ENCODE measurements around the gene ARHGAP15. TPM values are rescaled to one million over a fixed set of nuclear protein-coding genes. Genes with fewer than 3 reads are reported as not detected.

ARHGAP15 gene
- total and polyA plus RNA-seq, 2 experiments from 2014 or later = not detected

DNA sequence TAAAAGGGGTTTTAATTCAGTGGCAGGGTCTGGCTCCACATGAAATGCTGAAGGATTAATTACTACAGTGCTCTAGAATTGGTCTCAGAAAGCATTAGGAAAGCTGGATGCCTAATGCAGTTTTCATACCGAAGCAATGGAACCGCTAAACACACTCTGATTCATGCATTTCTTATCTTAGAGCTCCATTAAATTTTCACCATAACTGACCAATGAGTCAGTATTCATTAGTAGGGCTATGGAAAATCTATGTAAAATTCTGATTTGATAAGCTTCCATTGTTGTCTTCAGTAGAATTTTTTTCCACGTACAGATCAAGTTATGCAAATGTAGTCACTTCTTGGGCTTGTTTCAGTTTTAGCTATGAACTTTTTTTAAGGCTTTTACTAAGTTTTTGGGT, 359.9 kb downstream of the ARHGAP15 start:
- DNase-seq = peak; percentile 77
- H3K4me3 ChIP-seq = peak overlapping the region; percentile 6; the same call in 1 of the 2 replicates
- in situ Hi-C loops (cut with MboI) = no loop called here
- H3K4me1 ChIP-seq (ENCODE audit: insufficient read depth) = peaks cover 12% of the 10 kb centered on the region
- peaks cover 13% of the 10 kb centered on the region for H3F3A ChIP-seq (ENCODE audit: insufficient read depth)
- no peaks in the 10 kb centered on the region for H3K79me2 ChIP-seq (ENCODE audit: insufficient read depth)
- H3K9ac ChIP-seq = no peak overlapping the region
- no peaks in the 10 kb centered on the region for H3K36me3 ChIP-seq (ENCODE audit: low read depth)
- H2AFZ ChIP-seq = no peak overlapping the region
- H3K9me3 ChIP-seq (ENCODE audit: low read depth) = no peaks in the 10 kb centered on the region
- peak overlapping the region; percentile 46 for H3K4me2 ChIP-seq (ENCODE audit: unreplicated experiment)
- H3K27ac ChIP-seq = no peak overlapping the region
- WGBS, 2 experiments (ENCODE audit: low coverage in 1 of 2, low lambda C conversion rate in 2 of 2, missing lambda C conversion rate in 2 of 2) = 26 to 36% methylated on average over 3 of the region's 3 CpGs
- H3K27me3 ChIP-seq (replicated peaks; ENCODE audit: insufficient read depth) = no peaks in the 10 kb centered on the region
- no peak for TF ChIP-seq EZH2 (IDR thresholded peaks at IDR 0.05; ENCODE audit: insufficient read depth, poor library complexity, severe bottlenecking)
- no peak for TF ChIP-seq EZH2phosphoT487 (IDR thresholded peaks at IDR 0.05; ENCODE audit: insufficient read depth, low read depth)
- no peaks in the 10 kb centered on the region for H4K20me1 ChIP-seq (ENCODE audit: insufficient read depth)
- no peaks in the 10 kb centered on the region for H3K9me2 ChIP-seq (ENCODE audit: insufficient read depth)

DNA sequence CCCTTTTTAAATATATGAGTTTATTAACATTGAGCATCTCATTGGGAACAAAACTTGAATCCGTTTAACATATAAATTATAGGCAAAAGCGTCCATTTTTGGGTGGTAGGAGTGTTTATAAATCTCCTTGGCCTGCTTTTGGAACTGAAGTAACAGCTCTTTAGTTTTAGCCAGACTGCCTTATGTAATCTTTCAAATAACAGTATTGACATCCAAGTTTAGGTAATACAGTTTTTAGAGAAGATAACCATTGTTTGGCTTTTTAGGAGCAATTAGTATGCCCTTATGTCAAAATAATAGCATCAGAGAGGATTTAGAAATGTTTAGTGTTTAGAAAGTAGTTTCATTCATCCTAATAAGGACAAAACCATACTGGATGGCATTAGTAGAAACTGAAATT, 361.9 kb downstream of the ARHGAP15 start:
- DNase-seq = no peak
- peaks cover 13% of the 10 kb centered on the region for H3F3A ChIP-seq (ENCODE audit: insufficient read depth)
- no peaks in the 10 kb centered on the region for H3K9me3 ChIP-seq (ENCODE audit: low read depth)
- no peak overlapping the region for H3K27ac ChIP-seq
- H3K9me2 ChIP-seq (ENCODE audit: insufficient read depth) = no peaks in the 10 kb centered on the region
- 47 to 59% methylated on average over 2 of the region's 2 CpGs for WGBS, 2 experiments (ENCODE audit: low coverage in 1 of 2, low lambda C conversion rate in 2 of 2, missing lambda C conversion rate in 2 of 2)
- H3K36me3 ChIP-seq (ENCODE audit: low read depth) = no peaks in the 10 kb centered on the region
- no peaks in the 10 kb centered on the region for H3K27me3 ChIP-seq (replicated peaks; ENCODE audit: insufficient read depth)
- H3K9ac ChIP-seq = no peak overlapping the region
- no peak overlapping the region for H3K4me3 ChIP-seq
- in situ Hi-C loops (cut with MboI) = no loop called here
- H3K79me2 ChIP-seq (ENCODE audit: insufficient read depth) = no peaks in the 10 kb centered on the region
- no peak overlapping the region for H3K4me2 ChIP-seq (ENCODE audit: unreplicated experiment)
- H4K20me1 ChIP-seq (ENCODE audit: insufficient read depth) = no peaks in the 10 kb centered on the region
- H2AFZ ChIP-seq = no peak overlapping the region
- H3K4me1 ChIP-seq (ENCODE audit: insufficient read depth) = peaks cover 12% of the 10 kb centered on the region
- TF ChIP-seq EZH2phosphoT487 (IDR thresholded peaks at IDR 0.05; ENCODE audit: insufficient read depth, low read depth) (no peak), EZH2 (IDR thresholded peaks at IDR 0.05; ENCODE audit: insufficient read depth, poor library complexity, severe bottlenecking) (no peak)

DNA sequence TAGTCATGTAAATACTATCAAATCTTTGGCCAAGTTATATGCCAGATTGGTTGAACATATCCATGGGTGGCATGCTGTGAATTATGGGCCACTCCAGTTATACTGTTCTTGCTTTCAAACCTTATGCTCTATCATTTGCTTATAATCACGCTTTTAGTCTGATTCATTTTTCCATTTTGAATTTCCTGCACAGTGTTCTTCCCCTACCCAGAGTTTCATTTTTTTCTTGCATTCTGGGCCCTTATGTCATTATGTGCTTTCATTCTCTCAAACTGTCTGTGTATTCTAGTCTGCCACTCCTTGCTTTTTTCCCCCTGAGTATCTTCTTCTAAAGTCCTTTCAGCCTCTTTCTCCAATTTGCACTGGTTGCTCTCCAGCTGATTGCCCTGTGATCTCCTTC, 364.1 kb downstream of the ARHGAP15 start:
- Histone ChIP-seq H3K4me2 (ENCODE audit: unreplicated experiment) (no peak overlapping the region), H3K4me1 (ENCODE audit: insufficient read depth) (peaks cover 12% of the 10 kb centered on the region), H3K27me3 (replicated peaks; ENCODE audit: insufficient read depth) (no peaks in the 10 kb centered on the region), H3K9me2 (ENCODE audit: insufficient read depth) (no peaks in the 10 kb centered on the region), H3F3A (ENCODE audit: insufficient read depth) (peaks cover 13% of the 10 kb centered on the region), H3K79me2 (ENCODE audit: insufficient read depth) (no peaks in the 10 kb centered on the region), H3K4me3 (no peak overlapping the region), H3K36me3 (ENCODE audit: low read depth) (no peaks in the 10 kb centered on the region), H3K9me3 (ENCODE audit: low read depth) (no peaks in the 10 kb centered on the region), H2AFZ (no peak overlapping the region), H3K9ac (no peak overlapping the region), H3K27ac (no peak overlapping the region), H4K20me1 (ENCODE audit: insufficient read depth) (no peaks in the 10 kb centered on the region)
- 86 to 100% methylated on average over 1 of the region's 1 CpG for whole genome bisulfite sequencing, 2 experiments (ENCODE audit: low coverage in 1 of 2, low lambda C conversion rate in 2 of 2, missing lambda C conversion rate in 2 of 2)
- TF ChIP-seq EZH2 (IDR thresholded peaks at IDR 0.05; ENCODE audit: insufficient read depth, poor library complexity, severe bottlenecking) (no peak), EZH2phosphoT487 (IDR thresholded peaks at IDR 0.05; ENCODE audit: insufficient read depth, low read depth) (no peak)
- DNase-seq = no peak
- in situ Hi-C loops (cut with MboI) = no loop called here

DNA sequence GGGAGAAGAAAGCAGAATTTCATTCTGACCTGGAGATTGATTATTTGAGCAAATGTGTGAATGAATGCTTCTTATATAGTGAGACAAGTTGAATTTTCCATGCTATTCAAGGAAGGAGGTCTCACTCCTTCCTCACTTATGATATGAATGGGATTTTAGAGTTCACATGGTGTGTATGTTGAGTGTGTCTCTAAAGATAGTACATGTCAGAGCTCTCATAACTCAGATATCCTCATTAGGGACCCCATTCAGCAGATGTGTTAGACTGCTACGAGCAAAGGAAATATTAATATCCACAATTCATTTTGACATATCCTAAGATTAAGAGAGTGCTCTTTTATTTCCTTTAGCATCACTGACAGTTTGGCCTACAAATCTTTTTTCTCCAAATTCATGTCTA, 368.5 kb downstream of the ARHGAP15 start:
- no peak for DNase-seq
- Histone ChIP-seq H3F3A (ENCODE audit: insufficient read depth) (no peaks in the 10 kb centered on the region), H3K9me3 (ENCODE audit: low read depth) (no peaks in the 10 kb centered on the region), H3K4me1 (ENCODE audit: insufficient read depth) (no peaks in the 10 kb centered on the region), H4K20me1 (ENCODE audit: insufficient read depth) (no peaks in the 10 kb centered on the region), H2AFZ (no peak overlapping the region), H3K36me3 (ENCODE audit: low read depth) (no peaks in the 10 kb centered on the region), H3K4me2 (ENCODE audit: unreplicated experiment) (no peak overlapping the region), H3K79me2 (ENCODE audit: insufficient read depth) (no peaks in the 10 kb centered on the region), H3K9ac (no peak overlapping the region), H3K27ac (no peak overlapping the region), H3K9me2 (ENCODE audit: insufficient read depth) (no peaks in the 10 kb centered on the region), H3K27me3 (replicated peaks; ENCODE audit: insufficient read depth) (no peaks in the 10 kb centered on the region), H3K4me3 (no peak overlapping the region)
- in situ Hi-C loops (cut with MboI) = no loop called here
- TF ChIP-seq EZH2phosphoT487 (IDR thresholded peaks at IDR 0.05; ENCODE audit: insufficient read depth, low read depth) = no peak
- no peak for TF ChIP-seq EZH2 (IDR thresholded peaks at IDR 0.05; ENCODE audit: insufficient read depth, poor library complexity, severe bottlenecking)
- WGBS, 2 experiments (ENCODE audit: low coverage in 1 of 2, low lambda C conversion rate in 2 of 2, missing lambda C conversion rate in 2 of 2) = 60 to 62% methylated on average over 1 of the region's 1 CpG

DNA sequence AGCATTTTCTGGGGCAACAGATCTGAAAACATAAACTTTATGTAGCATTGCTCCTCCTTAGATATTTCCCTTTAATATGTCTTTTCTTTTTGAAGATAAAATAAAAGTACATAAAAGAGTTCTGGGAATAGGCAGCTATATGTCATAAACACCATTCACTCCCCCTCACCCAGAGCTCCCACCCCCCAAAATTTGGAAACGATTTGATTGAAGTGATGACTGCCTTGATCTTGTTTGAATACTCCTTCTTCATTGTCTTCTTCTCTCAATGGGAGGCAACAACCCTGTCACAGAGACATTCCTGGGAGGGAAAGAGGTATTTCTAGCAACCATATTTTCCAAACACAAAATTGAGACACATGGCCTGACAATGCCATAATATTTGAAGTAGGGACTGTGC, 369.3 kb downstream of the ARHGAP15 start:
- Histone ChIP-seq H3K9me2 (ENCODE audit: insufficient read depth) (no peaks in the 10 kb centered on the region), H3K27ac (no peak overlapping the region), H3K36me3 (ENCODE audit: low read depth) (no peaks in the 10 kb centered on the region), H3K4me1 (ENCODE audit: insufficient read depth) (no peaks in the 10 kb centered on the region), H3K79me2 (ENCODE audit: insufficient read depth) (no peaks in the 10 kb centered on the region), H2AFZ (no peak overlapping the region), H3K9me3 (ENCODE audit: low read depth) (no peaks in the 10 kb centered on the region), H4K20me1 (ENCODE audit: insufficient read depth) (no peaks in the 10 kb centered on the region), H3K27me3 (replicated peaks; ENCODE audit: insufficient read depth) (no peaks in the 10 kb centered on the region), H3K4me2 (ENCODE audit: unreplicated experiment) (no peak overlapping the region), H3K4me3 (no peak overlapping the region), H3F3A (ENCODE audit: insufficient read depth) (no peaks in the 10 kb centered on the region), H3K9ac (no peak overlapping the region)
- DNase-seq = no peak
- in situ Hi-C loops (cut with MboI) = no loop called here
- WGBS, 2 experiments (ENCODE audit: low coverage in 1 of 2, low lambda C conversion rate in 2 of 2, missing lambda C conversion rate in 2 of 2) = 24 to 43% methylated on average over 1 of the region's 1 CpG
- TF ChIP-seq EZH2 (IDR thresholded peaks at IDR 0.05; ENCODE audit: insufficient read depth, poor library complexity, severe bottlenecking) (no peak), EZH2phosphoT487 (IDR thresholded peaks at IDR 0.05; ENCODE audit: insufficient read depth, low read depth) (no peak)
